Peyer's patch (tissue), 4 donors: ENCODE measurements around the gene SPRING1. TPM values are rescaled to one million over a fixed set of nuclear protein-coding genes. Genes with fewer than 3 reads are reported as not detected.
A peak's percentile ranks its signal among the peaks of the same experiment; 100 is the strongest.

Experiments
- DNase-seq, 3 donors: peaks; one replicate each; pipeline ENCODE4 v3.0.0-alpha.2; 2017 to 2019
- H3K27ac ChIP-seq, 4 donors: fragments of 200-600 bp; sonication (generic); one replicate each; pipeline ENCODE4 v1.5.1; 2016 to 2019
- H3K27me3 ChIP-seq, 2 donors: fragments of 200-600 bp; sonication (generic); one replicate each; pipeline ENCODE4 v1.5.1; 2019
- H3K36me3 ChIP-seq, 3 donors: fragments of 200-600 bp; sonication (generic); one replicate each; pipeline ENCODE4 v1.5.1; 2016 to 2019
- H3K4me1 ChIP-seq, 4 donors: fragments of 200-600 bp; sonication (generic); one replicate each; pipeline ENCODE4 v1.5.1; 2016 to 2019
- H3K4me3 ChIP-seq, 4 donors: fragments of 200-600 bp; sonication (generic); 1 replicate in 3 of 4; 2 replicates in 1 of 4; pipeline ENCODE4 v1.5.1; 2016 to 2019; ENCODE audit warnings: mild to moderate bottlenecking in 1 of 4
- H3K9me3 ChIP-seq, 4 donors: fragments of 200-600 bp; sonication (generic); one replicate each; pipeline ENCODE4 v1.5.1; 2016 to 2019; ENCODE audit warnings: mild to moderate bottlenecking in 1 of 4
- POLR2A ChIP-seq, 2 donors: fragments of 450-650 bp; IDR thresholded peaks; one replicate each; pipeline ENCODE4 v1.5.1; 2017; ENCODE audit warnings: antibody characterized with exemption in 2 of 2, mild to moderate bottlenecking in 2 of 2, moderate library complexity in 2 of 2
- total RNA-seq, 4 donors: library from RNA; depleted of rRNA; stranded (reverse); fragments of >200 nt; gene quantifications; one replicate each; pipeline ENCODE4 v1.1.0, GENCODE V29; 2016
- TF ChIP-seq, protein P1 (sequence below), 6 experiments: fragments of 450-650 bp in 4 of 6; fragments of 200-600 bp in 2 of 6; sonication (generic) in 1 of 6; IDR thresholded peaks; one replicate each; pipeline ENCODE4 v1.5.1; 2017 to 2019; ENCODE audit warnings: antibody characterized with exemption in 6 of 6, mild to moderate bottlenecking in 3 of 6, moderate library complexity in 1 of 6

The SPRING1 gene
- total RNA-seq, 4 donors from 2014 or later = 21.5 to 36.3 (median 30.3) TPM

- H3K4me1 ChIP-seq = no peaks in the 10 kb centered on the region
- TF ChIP-seq, protein P1, sequence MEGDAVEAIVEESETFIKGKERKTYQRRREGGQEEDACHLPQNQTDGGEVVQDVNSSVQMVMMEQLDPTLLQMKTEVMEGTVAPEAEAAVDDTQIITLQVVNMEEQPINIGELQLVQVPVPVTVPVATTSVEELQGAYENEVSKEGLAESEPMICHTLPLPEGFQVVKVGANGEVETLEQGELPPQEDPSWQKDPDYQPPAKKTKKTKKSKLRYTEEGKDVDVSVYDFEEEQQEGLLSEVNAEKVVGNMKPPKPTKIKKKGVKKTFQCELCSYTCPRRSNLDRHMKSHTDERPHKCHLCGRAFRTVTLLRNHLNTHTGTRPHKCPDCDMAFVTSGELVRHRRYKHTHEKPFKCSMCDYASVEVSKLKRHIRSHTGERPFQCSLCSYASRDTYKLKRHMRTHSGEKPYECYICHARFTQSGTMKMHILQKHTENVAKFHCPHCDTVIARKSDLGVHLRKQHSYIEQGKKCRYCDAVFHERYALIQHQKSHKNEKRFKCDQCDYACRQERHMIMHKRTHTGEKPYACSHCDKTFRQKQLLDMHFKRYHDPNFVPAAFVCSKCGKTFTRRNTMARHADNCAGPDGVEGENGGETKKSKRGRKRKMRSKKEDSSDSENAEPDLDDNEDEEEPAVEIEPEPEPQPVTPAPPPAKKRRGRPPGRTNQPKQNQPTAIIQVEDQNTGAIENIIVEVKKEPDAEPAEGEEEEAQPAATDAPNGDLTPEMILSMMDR (IDR thresholded peaks at IDR 0.05) = no peak
- no peak for TF ChIP-seq POLR2A (IDR thresholded peaks at IDR 0.05)
- peak overlapping the region in 1 of 4 donors; percentile 26 for H3K27ac ChIP-seq
Measured at GRCh38 chr12:116718655-116719454, 19.0 kb downstream of the SPRING1 start.

DNA sequence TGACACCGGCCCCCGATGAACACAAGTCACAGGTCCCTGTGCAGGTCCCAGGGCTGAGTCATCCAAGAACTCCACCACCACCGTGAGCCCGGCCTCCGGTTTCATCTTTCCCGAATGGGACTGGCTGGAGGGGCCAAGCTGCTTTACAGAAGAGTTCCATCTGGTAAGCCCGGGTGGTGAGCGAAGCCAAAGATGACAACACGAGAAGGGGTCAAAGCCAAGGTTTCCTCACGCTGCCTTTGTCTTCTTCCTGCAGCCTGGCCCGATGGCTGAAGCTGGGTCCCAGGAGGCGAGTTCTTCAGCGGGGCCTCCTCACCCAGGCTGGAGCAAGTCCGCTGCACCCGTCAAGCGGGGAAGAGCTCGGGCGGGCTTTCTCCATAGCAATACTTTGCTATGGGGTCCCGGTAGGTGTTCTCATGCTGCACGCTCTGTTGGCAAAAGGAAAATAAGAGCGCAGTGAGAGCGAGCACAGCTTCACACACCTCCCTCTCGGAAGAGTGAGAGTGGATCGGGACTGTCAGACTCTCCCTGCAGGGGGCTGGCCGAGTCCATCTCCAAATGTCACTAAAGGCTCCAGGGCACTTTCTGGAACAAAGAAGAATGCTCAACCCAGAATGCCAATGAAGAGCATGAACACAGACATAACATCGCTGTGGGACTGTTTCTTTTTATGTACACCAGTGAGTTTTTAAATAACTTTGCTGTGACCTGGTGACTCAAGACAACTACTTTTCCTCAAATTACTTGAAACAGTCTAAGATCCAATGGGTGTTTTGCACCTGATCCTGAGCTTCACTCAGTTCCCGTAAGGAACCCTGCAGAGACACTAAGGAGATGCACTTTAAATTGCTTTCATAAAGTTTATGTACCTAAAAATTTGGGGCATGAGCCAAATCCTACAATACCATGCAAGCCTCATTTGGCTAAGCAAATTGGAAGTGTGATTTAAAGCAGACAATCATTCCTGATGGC is 20.1 kb downstream of the SPRING1 start:
- Histone ChIP-seq H3K9me3 (no peaks in the 10 kb centered on the region), H3K36me3 (peaks cover 0 to 46% (median 0%) of the 10 kb centered on the region in 3 donors), H3K27ac (no peak overlapping the region), H3K4me3 (no peak overlapping the region), H3K27me3 (no peaks in the 10 kb centered on the region), H3K4me1 (no peaks in the 10 kb centered on the region)
- no peak for TF ChIP-seq POLR2A (IDR thresholded peaks at IDR 0.05)
- TF ChIP-seq, protein P1 (IDR thresholded peaks at IDR 0.05) = no peak
- DNase-seq = peak in 1 of 3 donors; percentile 63

More at GRCh38 chr12:116718655-116719454, 19.0 kb downstream of the SPRING1 start:
- Histone ChIP-seq H3K36me3 (peaks cover 0 to 49% (median 0%) of the 10 kb centered on the region in 3 donors), H3K4me3 (no peak overlapping the region), H3K27me3 (no peaks in the 10 kb centered on the region), H3K9me3 (no peaks in the 10 kb centered on the region)
- DNase-seq = no peak

DNA sequence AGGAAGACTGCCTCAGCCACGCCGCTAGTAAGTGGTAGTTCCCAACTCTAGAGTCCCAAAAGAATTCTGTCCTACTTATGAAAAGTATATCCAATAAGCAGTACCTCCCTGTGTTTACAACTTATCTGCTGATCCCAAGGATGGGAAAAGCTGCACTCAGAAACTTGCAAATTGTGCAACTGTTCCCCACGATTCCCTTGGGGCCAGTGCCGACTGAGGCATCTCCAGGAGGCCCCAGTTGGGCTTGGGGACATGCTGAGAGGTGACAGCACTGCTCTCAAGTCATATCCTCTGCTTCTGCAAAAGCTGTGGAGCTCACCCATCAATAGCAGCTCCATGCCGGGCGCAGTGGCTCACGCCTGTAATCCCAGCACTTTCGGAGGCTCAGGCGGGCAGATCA is 23.7 kb downstream of the SPRING1 start:
- no peaks in the 10 kb centered on the region for H3K27me3 ChIP-seq
- H3K4me1 ChIP-seq = peaks cover 0 to 3% (median under 1%) of the 10 kb centered on the region in 4 donors
- DNase-seq = no peak
- H3K9me3 ChIP-seq = no peaks in the 10 kb centered on the region
- H3K27ac ChIP-seq = no peak overlapping the region
- TF ChIP-seq, protein P1 (IDR thresholded peaks at IDR 0.05) = no peak
- no peak for TF ChIP-seq POLR2A (IDR thresholded peaks at IDR 0.05)
- no peak overlapping the region for H3K4me3 ChIP-seq
- H3K36me3 ChIP-seq = peaks cover 0 to 28% (median 0%) of the 10 kb centered on the region in 3 donors

DNA sequence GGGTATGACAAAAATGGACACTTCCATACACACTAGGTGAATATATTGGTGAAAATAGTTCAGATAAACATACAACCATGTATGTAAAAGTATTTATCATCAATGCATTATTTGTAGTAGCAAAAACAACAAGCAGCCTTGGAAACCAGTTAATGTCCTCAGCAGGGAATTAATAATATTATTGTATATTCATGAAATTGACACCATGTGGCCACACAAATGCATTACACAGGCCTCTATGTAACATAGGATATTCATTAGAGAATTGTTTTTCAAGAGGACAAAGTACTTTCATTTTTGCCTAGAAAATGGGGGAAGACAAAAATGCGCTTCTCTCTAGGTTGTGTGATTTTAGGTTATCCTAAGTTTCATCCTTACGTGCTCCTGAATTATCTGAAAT is 24.3 kb downstream of the SPRING1 start:
- Histone ChIP-seq H3K9me3 (no peaks in the 10 kb centered on the region), H3K4me3 (no peak overlapping the region), H3K27me3 (no peaks in the 10 kb centered on the region), H3K27ac (no peak overlapping the region), H3K36me3 (peaks cover 0 to 25% (median 0%) of the 10 kb centered on the region in 3 donors), H3K4me1 (peaks cover 0 to 9% (median 6%) of the 10 kb centered on the region in 4 donors)
- no peak for DNase-seq
- TF ChIP-seq, protein P1 (IDR thresholded peaks at IDR 0.05) = no peak
- no peak for TF ChIP-seq POLR2A (IDR thresholded peaks at IDR 0.05)

GRCh38 chr12:116712458-116713303 is 25.2 kb downstream of the SPRING1 start:
- H3K36me3 ChIP-seq = peaks cover 0 to 18% (median 0%) of the 10 kb centered on the region in 3 donors
- H3K4me3 ChIP-seq = no peak overlapping the region
- no peaks in the 10 kb centered on the region for H3K9me3 ChIP-seq
- no peaks in the 10 kb centered on the region for H3K27me3 ChIP-seq
- H3K4me1 ChIP-seq = peaks cover 0 to 11% (median 6%) of the 10 kb centered on the region in 4 donors
- DNase-seq = no peak
- TF ChIP-seq, protein P1 (IDR thresholded peaks at IDR 0.05) = no peak
- TF ChIP-seq POLR2A (IDR thresholded peaks at IDR 0.05) = no peak
- no peak overlapping the region for H3K27ac ChIP-seq
